Stimulated activated CD4-positive, alpha-beta T cell treated with anti-CD3 and anti-CD28 coated beads, Interleukin-15, amount 100 ng/mL, for 48 hours (primary cell): Measurements from ENCODE around the gene ACSM5.
A peak's percentile ranks its signal among the peaks of the same experiment; 100 is the strongest.

Experiments
- DNase-seq, 2 donors: peaks; one replicate each; pipeline ENCODE4 v3.0.0-alpha.2; 2020; ENCODE audit warnings: low read depth in 2 of 2

The ACSM5 gene, protein sequence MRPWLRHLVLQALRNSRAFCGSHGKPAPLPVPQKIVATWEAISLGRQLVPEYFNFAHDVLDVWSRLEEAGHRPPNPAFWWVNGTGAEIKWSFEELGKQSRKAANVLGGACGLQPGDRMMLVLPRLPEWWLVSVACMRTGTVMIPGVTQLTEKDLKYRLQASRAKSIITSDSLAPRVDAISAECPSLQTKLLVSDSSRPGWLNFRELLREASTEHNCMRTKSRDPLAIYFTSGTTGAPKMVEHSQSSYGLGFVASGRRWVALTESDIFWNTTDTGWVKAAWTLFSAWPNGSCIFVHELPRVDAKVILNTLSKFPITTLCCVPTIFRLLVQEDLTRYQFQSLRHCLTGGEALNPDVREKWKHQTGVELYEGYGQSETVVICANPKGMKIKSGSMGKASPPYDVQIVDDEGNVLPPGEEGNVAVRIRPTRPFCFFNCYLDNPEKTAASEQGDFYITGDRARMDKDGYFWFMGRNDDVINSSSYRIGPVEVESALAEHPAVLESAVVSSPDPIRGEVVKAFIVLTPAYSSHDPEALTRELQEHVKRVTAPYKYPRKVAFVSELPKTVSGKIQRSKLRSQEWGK

GRCh38 chr16:20409398-20410120 lies at the start of gene ACSM5:
ACSM5 (plus strand) TSS chr16:20409534; CDS start chr16:20411485, 1,951 bp downstream.
- DNase-seq, result no peak

GRCh38 chr16:20359997-20360396 lies 49.3 kb upstream of the ACSM5 start:
- DNase-seq, result no peak

- no peak for DNase-seq
Measured at GRCh38 chr16:20363191-20363590, 46.1 kb upstream of the ACSM5 start.

DNA sequence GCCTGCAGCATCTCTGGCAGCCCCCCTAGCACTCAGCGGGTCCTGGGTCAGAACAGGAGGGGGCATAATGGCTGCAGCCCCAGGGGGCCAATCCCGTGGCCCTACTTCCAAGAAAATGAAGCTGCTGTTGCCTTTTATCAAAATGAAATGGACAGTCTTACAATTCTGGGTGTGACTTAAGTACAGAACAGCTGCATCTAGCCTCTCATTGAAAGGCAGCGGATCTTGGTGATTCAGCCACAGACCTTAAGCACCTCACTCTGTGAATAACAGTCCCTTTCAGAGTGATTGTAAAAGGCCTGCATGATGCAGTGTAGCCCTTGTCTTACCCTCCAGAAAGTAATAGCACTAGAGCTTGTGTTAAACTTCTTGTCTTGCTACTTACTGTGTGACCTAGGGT lies 45.3 kb upstream of the ACSM5 start:
- no peak for DNase-seq

DNA sequence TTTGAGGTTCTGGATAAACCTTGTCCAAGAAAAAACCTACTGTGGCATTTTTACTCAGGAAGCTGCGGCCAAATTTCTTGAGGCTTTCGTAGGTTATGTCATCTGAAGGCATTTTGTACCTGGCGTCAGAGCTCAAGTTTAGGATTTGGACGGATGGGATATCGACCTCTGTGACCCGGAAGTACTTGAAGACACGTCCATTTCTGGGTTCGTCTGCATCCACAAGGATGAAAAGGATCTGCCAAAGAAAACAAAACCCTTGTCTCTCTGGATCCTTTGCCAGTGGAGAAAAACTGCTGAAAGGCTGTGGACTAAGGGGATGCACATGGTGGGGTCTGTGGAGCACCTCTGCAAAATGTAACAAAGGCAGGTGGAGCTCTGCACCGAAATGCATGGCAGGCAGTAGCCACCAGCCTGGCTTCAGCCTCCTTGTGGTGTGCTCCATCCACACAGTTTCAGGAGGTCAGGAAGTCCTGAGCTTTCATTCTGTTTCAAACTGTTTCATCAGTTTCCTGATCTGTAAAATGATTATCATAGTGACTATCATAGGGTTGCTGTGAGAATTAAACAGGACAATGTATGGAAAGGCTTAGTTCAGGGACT lies 39.8 kb upstream of the ACSM5 start:
- DNase-seq, result no peak

GRCh38 chr16:20372701-20373100 lies 36.6 kb upstream of the ACSM5 start:
- no peak for DNase-seq

DNA sequence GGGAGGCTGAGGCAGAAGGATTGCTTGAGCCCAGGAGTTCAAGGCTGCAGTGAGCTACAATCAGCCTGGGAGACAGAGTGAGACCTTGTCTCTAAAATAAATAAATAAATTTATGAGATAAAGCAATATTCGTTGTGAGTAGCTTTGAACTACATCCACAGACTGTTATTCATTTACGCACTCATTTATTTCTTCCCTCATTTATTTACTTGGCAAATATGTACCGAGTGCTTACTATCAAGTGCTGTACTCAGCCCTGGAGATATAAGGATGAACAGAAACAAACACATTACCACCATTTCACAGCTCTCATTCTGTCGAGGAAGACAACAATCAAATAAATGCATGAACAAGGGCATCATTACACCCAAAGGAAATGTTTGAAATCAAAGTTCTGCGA lies 32.2 kb upstream of the ACSM5 start:
- no peak for DNase-seq

GRCh38 chr16:20380782-20381181 lies 28.6 kb upstream of the ACSM5 start:
- no peak for DNase-seq

DNA sequence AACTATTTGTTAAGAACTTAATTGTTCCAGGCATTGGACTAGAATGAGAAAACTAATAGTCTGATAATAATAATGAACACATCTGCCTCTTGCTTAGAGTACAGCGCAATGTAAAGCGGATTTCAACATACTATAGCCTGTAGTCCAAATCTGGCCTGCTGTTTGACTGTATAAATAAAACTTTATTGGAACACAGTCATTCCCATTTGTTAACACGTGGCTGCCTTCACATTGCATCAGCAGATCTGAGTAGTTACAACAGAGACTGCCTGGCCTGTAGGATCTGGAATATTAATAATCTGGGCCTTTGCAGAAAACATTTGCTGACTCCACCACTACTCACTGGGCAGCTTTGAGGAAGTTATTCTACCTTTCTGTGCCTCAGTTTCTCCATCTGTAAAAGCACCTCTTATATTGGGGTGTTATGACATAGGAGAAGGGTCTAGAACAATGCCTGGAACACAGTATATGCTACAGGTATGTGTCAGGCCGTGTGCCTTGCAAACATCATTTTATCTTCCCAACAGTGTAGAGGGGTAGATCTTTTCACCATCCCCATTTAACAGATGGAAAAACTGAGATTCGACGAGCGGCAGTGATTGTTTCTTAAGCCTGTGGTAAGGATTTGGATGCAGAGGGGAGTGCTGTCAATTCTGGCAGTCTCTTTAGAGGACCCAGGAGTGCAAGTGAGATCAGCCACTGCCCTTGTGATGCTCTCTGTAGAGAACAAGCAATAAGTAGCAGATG lies 27.0 kb upstream of the ACSM5 start:
- DNase-seq, result no peak

DNA sequence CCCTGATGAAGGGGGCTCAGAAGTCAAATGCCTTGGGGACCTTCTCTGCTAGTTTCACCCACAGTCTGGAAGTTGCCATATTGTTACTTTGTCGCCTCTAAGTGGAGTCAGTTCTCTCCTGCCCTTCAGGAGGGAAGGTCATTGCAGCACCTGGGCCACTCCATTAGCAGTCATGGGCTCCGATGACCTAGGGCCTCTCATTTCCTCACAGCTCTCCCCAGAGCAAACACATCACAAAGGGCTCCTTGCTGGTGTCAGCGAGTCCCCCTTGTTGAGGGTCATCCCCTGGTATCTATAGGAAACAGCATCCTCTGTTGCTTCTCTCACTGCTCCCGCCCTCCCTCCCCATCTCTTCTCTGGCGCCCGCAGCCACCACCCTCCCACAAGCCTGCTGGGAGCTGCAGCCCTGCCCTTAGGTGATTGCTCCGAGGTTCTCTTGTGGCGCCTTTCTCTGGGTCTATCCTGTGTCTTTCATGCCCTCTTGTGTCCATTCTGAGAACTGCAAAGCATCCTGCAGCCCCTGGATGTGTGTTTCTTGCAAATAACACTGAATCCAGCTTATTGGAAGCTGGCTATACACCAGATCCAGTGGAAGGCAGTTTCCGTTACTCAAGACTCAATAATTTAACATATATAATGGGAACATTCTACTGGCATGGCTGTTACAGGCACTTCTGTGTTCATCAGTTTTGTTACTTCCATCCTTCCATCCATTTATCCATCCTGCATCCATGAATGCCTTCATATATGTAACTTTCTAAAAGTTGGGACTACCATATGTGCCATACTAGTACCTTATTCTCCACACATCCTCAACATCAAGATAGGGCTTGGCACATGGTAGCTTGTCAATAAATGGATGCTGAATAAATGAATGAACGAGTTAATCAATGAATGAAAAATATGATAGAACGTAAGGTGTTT lies 26.0 kb upstream of the ACSM5 start:
- peak; percentile 10 to 41 for DNase-seq

DNA sequence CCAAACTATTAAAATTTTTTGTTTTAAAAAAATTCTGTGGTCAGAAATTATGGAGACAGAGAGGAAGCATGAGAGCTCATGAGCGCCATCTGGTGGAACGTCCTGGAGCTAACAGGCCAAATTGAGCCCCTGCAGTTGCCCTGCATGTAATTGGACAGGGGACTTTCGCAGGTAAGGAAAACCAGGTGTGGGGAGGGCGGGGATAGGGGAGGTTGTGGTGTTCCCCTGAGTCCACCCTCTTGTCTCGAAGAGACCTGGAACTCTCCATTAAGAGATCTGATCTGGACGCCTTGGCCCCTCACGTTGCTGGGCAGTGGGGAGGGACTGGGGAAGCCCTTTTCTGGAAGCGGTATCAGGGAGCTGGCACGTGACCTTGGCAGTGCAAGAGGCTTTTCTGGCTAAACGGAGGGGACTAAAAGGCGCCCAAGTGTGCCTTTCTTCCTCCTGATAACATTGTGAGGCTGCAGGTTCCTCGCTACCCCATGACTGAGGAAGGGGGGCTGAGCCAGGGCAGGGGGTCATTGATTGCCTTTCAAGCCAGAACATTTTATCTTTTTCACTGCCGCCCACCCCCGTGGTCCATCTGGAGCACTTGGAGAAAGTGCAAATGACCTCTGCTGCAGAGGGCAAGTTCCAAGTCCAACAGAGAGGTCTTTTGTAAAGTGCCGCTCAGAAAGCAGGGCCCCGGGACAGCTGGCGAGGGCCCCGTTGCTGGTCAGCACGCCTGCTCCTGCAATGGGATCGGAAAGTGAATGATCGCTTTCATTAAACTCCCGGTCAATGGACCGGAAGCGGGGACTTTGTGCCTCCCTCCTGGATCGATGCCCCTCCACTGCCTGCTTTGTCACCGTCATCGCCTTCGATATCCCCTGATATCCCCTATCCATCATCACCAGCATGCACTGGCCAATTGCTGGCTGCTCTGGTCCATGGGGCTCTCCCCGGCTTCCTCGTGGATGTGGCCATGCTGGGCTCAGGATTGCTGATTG lies 23.2 kb upstream of the ACSM5 start:
- peak; percentile 18 to 48 for DNase-seq

DNA sequence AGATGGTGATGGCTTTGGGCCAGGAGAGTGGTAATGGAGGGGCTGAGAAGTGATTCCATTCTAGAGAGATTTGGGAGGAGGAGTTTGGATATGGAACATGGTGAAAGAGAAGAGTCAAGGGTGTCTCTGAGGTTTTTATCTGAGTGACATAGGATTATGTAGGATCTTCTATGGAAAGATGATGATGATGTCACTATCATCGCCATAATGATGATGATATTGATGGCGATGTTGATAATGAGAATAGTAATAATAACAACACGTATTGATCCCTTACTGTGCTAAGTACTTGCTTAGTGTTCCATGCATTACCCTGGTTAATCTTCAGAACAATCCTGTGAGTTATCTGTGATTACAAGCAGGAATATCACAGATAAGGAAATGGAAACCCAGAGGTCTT lies 21.4 kb upstream of the ACSM5 start:
- no peak for DNase-seq

GRCh38 chr16:20388854-20389253 lies 20.5 kb upstream of the ACSM5 start:
- no peak for DNase-seq

DNA sequence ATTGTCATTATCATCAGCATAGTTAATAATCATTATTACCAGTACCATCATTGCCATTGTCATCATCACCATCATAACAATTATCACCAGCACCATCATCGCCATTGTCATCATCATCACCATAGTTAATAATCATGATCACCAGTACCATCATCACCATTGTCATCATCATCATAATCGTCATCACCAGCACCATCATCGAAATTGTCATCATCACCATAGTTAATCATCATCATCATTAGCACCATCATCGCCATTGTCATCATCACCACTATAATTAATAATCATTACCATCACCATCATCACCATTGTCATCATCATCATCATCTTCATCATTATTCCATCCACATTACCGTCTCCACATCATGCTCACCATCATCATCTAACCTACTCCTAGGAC lies 18.3 kb upstream of the ACSM5 start:
- DNase-seq, result no peak

DNA sequence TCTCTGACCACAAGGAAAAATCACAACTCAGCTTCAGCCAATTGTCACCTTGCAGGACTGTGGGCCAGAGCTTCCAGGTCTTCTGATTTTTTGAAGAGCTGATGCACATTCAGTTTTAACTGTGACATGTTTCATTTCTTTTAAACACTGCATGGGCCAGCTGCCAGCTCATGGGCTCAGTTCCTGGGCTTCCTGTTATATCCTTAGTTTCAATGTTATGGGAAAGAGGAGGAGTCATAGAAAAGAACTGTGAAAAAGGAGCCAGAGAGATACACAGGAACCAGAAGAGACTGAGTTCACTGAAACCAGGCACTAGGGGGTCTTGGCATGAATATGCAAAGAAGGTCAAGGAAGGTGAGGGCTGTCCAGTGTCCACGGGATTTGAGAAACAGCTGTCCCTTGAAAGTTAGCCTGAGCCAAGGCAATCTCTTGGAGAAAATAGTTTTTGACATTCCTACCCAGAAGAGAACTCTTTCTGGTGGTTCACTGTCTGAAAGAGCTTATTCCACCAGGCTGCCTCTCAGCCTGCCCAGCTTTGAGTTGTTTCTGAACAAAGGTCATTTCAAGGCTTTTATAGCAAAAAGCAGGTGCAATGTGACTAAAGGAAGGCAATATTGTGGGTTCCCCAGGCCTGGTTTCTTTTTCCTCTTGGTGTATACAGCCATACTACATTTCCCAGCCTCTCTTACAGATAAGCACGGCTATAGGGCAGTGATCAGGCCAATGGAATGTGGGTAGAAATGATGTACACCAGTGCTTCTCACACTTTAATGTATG lies 15.3 kb upstream of the ACSM5 start:
- DNase-seq, result no peak

- DNase-seq, result no peak
Measured at GRCh38 chr16:20395946-20396345, 13.4 kb upstream of the ACSM5 start.

- no peak for DNase-seq
Measured at GRCh38 chr16:20396846-20397467, 12.4 kb upstream of the ACSM5 start.

- no peak for DNase-seq
Measured at GRCh38 chr16:20397468-20398074, 11.8 kb upstream of the ACSM5 start.
